Kidney (tissue), 14 donors: ENCODE measurements around the gene FYB2. TPM values are rescaled to one million over a fixed set of nuclear protein-coding genes. Genes with fewer than 3 reads are reported as not detected.
A peak's percentile ranks its signal among the peaks of the same experiment; 100 is the strongest.

Experiments
- DNase-seq, 5 donors: peaks; one replicate each; pipeline ENCODE4 v3.0.0-alpha.2; 2013 to 2020
- FAIRE-seq: peaks from 2 replicates; lab custom pipeline; 2012; peaks lifted over from hg19 to GRCh38; lab: Jason Lieb, UNC
- H3K27ac ChIP-seq, 2 donors: one replicate each; pipeline ENCODE4 v1.7.0; 2013; ENCODE audit warnings: low read depth in 2 of 2, low read length in 2 of 2, inconsistent platforms in 1 of 2
- H3K27me3 ChIP-seq: one replicate; pipeline ENCODE4 v1.7.1; 2013; ENCODE audit warnings: low read length, inconsistent platforms; ENCODE audit not compliant: control insufficient read depth, insufficient read depth
- H3K36me3 ChIP-seq, 3 donors: one replicate each; pipeline versions ENCODE4 v1.7.0 to v1.7.1; 2013; ENCODE audit warnings: low read length in 3 of 3, control low read depth in 1 of 3, inconsistent platforms in 1 of 3; ENCODE audit not compliant: insufficient read depth in 3 of 3, control insufficient read depth in 2 of 3
- H3K4me1 ChIP-seq, 3 donors: one replicate each; pipeline versions ENCODE4 v1.7.0 to v1.7.1; 2013; ENCODE audit warnings: low read length in 3 of 3, inconsistent platforms in 1 of 3, low read depth in 1 of 3; ENCODE audit not compliant: control insufficient read depth in 2 of 3, insufficient read depth in 2 of 3
- H3K4me3 ChIP-seq, 3 donors: one replicate each; pipeline versions ENCODE4 v1.7.0 to v1.8.1; 2013; ENCODE audit warnings: low read length in 3 of 3, control low read depth in 1 of 3, inconsistent platforms in 1 of 3
- H3K9ac ChIP-seq, 3 donors: one replicate each; pipeline versions ENCODE4 v1.7.0 to v1.7.1; 2013; ENCODE audit warnings: low read length in 3 of 3, control low read depth in 1 of 3, inconsistent platforms in 1 of 3
- H3K9me3 ChIP-seq, 3 donors: one replicate each; pipeline versions ENCODE4 v1.7.0 to v1.7.1; 2013; ENCODE audit warnings: low read length in 3 of 3, control low read depth in 1 of 3, inconsistent platforms in 1 of 3; ENCODE audit not compliant: control insufficient read depth in 2 of 3, insufficient read depth in 1 of 3
- CTCF ChIP-seq: IDR thresholded peaks from 3 replicates; pipeline ENCODE4 v1.5.1; 2012; ENCODE audit warnings: mild to moderate bottlenecking, moderate library complexity, borderline replicate concordance; ENCODE audit not compliant: insufficient read depth; ENCODE audit errors: extremely low read depth
- intact Hi-C: fragments of 100-400 bp; cut with DNase I; formaldehyde crosslinking; loops from one replicate; pipeline ENCODE4 v1.11.1; 2022
- polyA plus RNA-seq: library from polyadenylated mRNA; stranded (reverse); fragments of 350-450 nt; fragmentation: Illumina TruSeq; extraction: RNeasy Lipid Tissue Mini Kit (QIAGEN cat#74804); gene quantifications from one replicate; pipeline ENCODE4 v1.2.3, GENCODE V29; 2014; ENCODE audit warnings: low read depth, low replicate concordance; ENCODE audit not compliant: insufficient read depth
- total RNA-seq: library from RNA; stranded (reverse); fragmentation: NEBNext Ultra II Directional; extraction: Animal tissue kit (Norgen Biotek cat#: 25700); gene quantifications from one replicate; pipeline ENCODE4 v1.2.1, GENCODE V29; 2021
- donor health status: control.
- donor health status: control.
- donor health status: control.
- donor health status: control.
- donor health status: control.
- donor health status: DM: yes; HTN: yes; CAD: no.
- donor health status: Normal renal cell carcinoma (clear cell type).

FYB2 gene
- total and polyA plus RNA-seq, 2 donors from 2014 or later, result 5.5 to 7.9 TPM

- intact Hi-C loops, result no loop called here
- Histone ChIP-seq H3K9ac (no peak overlapping the region), H3K9me3 (peaks cover 0 to 3% (median 0%) of the 10 kb centered on the region in 3 donors), H3K36me3 (no peaks in the 10 kb centered on the region), H3K4me1 (peaks cover 0 to 2% (median 0%) of the 10 kb centered on the region in 3 donors), H3K4me3 (no peak overlapping the region), H3K27me3 (no peaks in the 10 kb centered on the region), H3K27ac (no peak overlapping the region)
- DNase-seq, result peak in 4 of 5 donors; percentile 47 to 81 (median 63)
- no peak for TF ChIP-seq CTCF
- FAIRE-seq, result no peak
Observed at GRCh38 chr1:56837244-56837939, 18.2 kb upstream of the FYB2 start.

GRCh38 chr1:56836359-56836758, 17.2 kb upstream of the FYB2 start:
- DNase-seq (no peak), FAIRE-seq (no peak)
- intact Hi-C loops, result no loop called here
- Histone ChIP-seq H3K27ac (no peak overlapping the region), H3K4me3 (no peak overlapping the region), H3K27me3 (no peaks in the 10 kb centered on the region), H3K4me1 (peaks cover 0 to 2% (median 0%) of the 10 kb centered on the region in 3 donors), H3K36me3 (no peaks in the 10 kb centered on the region), H3K9ac (no peak overlapping the region), H3K9me3 (peaks cover 0 to 3% (median 0%) of the 10 kb centered on the region in 3 donors)
- no peak for TF ChIP-seq CTCF

DNA sequence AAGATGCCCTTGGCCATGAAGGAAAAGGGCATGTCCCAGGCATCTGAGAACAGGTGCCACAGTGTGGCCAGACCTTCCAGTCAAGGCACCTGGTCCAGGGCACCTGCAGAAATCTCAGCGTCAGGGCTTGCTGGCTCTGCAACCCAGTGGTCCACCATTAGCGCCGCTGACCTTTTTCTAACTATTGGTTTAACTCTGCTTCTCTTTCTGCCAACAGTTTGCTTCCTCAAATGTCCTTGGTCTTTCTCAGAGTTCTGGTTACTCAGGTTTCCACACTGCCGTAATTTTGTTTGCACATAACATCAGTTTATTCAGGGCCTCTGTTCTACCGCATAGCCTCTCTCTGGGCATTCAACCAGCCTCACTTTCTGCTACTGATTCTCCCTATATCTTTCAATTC, 16.5 kb upstream of the FYB2 start:
- H3K4me1 ChIP-seq, result peaks cover 0 to 2% (median 0%) of the 10 kb centered on the region in 3 donors
- peak in 1 of 5 donors; percentile 15 for DNase-seq
- FAIRE-seq, result no peak
- no peak overlapping the region for H3K4me3 ChIP-seq
- no peaks in the 10 kb centered on the region for H3K36me3 ChIP-seq
- no peak for TF ChIP-seq CTCF
- H3K9ac ChIP-seq, result no peak overlapping the region
- no peak overlapping the region for H3K27ac ChIP-seq
- intact Hi-C loops, result no loop called here
- H3K27me3 ChIP-seq, result no peaks in the 10 kb centered on the region
- H3K9me3 ChIP-seq, result peaks cover 0 to 3% (median 0%) of the 10 kb centered on the region in 3 donors
